HG03095 (cell line): ENCODE data around the gene CUEDC2.
A peak's percentile ranks its signal among the peaks of the same experiment; 100 is the strongest.

Experiments used
- ATAC-seq: cut with Tn5 transposase; IDR thresholded peaks from one replicate; pipeline ENCODE4 v1.9.1; 2021; ENCODE audit warnings: moderate library complexity; ENCODE audit not compliant: unreplicated experiment

CUEDC2 gene, protein sequence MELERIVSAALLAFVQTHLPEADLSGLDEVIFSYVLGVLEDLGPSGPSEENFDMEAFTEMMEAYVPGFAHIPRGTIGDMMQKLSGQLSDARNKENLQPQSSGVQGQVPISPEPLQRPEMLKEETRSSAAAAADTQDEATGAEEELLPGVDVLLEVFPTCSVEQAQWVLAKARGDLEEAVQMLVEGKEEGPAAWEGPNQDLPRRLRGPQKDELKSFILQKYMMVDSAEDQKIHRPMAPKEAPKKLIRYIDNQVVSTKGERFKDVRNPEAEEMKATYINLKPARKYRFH

DNA sequence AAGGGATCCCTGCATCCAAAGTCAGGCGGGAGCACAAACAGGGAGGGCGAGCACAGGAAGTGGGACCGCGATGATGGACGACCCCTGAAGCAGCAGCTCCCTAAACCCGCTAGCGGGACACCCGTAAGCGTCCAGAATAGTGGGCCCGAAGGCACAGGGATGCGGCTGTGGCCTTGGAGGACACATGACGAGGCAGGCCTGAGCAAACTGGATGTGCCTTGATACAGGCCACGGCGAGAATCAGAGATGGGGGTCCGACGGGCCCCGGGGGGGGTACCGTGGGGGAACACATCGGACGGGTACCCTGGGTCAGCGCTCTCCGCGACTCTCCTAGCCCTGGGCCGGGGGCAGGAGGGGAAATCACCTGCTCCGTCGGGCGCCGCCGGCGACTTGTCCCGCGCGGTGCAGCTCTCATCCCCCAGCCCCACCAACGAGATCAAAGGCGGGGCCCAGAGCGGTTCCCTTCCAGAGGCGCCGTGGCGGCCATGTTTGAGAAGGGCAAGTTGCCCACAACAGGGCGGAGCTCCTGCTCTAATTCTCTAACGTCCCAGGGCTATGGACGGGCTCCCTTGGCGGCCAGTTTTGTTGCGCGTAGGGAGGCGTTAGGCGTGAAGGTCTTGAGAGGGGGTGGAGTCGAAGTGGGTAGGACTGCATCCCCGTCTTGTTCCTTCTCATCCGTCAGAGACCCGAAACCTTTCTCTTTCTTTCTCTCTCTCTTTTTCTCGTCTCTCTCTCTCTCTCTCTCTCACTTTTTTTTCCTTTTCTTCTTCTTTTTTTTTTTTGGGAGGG lies at the start of gene CUEDC2:
Gene CUEDC2 (minus strand): TSS at position 413 of the 789 bp plus-strand sequence. CDS start 7,386 bp downstream, outside the sequence.
- peak; percentile 86 for ATAC-seq

DNA sequence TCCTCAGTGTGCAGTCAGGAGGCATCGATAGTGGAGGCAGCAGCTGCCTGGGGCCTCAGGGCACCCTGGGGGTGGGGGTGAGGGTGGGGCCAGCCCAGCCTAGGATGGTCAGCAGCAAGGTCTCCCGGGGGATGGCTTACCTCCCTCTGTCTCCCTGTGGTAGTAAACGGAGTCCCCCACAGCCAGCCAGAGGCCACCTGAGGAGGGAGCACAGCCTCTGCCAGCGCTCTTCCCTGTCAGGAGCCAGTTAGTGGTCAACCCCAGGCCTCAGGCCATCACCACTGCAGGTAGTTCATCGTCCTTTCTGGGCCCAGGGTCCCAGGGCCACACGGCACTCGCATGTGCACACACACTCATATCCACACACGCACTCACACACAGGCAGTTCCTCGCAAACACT lies 48.0 kb upstream of the CUEDC2 start:
- no peak for ATAC-seq

DNA sequence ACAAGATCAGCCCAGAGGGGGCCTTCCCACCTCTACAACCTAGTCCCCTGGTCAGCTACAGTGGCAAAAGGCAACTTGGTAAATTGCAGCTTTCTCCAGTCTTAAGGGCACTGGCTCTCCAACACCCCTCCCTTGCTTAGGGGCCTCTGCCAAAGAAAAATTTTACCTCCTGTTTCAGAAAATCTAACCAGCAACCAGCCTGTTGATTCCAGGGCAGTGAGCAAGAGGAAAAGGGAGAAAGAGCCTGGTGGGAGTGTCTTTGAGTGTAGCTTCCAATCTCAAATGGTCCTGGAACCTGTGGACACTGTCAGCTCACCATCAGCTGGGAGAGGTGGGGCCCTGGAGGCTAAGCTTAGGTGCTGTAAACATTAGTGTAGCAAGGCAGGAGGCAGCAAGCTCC lies 47.3 kb upstream of the CUEDC2 start:
- no peak for ATAC-seq

DNA sequence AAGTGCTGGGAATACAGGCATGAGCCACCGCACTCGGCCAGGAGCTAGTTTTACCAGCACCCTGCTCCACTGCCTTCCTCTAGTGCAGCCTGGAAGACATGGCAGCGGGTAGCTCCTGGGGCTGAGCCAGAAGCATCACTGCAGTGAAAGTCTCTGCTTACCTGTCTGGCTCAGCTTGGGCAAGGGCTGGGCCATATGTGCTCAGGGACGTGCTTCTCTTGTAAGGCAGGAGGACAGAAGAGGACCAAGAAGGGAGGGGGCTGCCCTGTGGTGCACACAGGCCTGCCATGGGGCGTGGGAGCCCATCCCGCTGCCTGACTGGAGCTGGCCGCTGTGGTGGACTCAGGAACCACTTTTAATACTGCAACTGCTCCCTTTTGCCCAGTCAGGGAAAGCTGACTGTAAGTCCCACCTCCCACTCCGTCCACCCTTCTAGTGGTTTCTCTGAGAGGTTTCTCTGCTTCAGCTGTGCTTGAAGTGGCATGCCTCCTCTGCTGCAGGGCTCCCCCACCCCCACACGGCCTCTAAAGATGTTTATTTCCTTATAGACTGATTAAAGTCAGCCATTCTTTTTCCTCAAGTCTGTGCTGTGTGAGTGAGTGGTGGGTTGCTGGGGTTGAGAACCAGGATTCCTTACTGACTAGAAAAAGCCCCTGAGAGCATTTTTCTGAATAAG lies 44.2 kb upstream of the CUEDC2 start:
- no peak for ATAC-seq

DNA sequence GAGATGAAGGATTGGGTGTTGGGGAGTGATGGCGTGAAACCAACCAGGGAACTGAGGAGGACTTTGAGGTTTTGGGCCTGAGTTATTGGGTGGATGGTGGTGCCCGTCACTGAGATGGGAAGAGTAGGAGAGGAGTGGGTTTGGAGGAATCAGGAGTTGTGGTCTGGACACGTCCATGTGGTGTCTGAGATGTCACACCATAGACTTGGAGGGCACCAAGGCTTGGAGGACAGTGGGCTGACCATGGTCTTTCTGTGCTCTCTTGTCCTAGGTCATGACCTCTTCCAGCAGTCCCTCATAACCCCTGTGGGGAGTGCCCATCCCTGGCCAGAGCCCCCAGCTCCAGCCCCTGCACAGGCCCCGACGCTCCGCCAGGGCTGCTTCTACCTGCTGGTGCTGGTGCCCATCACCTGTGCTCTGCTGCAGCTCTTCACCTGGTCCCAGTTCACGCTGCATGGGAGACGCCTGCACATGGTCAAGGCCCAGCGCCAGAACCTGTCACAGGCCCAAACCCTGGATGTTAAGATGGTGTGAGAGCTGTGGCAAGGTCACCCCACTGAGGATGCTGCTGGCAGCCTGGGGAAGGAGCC lies 43.2 kb upstream of the CUEDC2 start:
- no peak for ATAC-seq

DNA sequence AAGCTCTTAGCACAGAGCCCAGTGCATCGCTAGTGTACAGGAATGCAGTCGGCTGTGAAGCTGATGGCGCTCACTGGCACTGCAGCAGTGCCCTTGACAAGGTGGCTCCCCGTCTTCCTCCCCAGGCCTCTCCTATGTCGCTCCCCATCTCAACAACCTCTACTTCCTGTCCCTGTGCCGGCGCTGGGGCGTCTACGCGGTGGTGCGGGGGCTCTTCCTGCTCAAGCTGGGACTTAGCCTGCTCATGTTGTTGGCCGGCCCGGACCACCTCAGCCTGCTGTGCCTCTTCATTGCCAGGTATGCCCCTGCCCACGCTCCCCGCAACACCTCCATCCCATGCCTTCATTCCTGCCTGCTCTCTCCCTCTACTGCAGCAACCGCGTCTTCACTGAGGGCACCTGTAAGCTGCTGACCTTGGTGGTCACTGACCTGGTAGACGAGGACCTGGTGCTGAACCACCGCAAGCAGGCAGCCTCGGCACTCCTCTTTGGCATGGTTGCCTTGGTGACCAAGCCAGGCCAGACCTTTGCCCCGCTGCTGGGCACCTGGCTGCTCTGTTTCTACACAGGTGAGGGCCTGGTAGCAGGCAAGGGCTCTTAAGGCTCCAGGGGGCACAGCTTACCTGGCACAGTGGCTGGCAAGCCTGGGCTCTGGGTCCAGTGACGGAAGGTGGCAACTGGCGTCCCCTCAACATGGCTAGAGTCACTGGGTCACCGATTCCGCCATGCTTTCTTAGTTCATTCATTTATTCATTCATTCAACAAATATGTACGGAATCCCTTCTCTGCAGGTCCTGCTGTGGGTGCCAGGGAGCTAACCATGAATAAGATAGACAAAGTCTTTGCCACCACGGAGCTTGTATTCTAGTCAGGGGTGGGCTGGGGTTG lies 41.3 kb upstream of the CUEDC2 start:
- ATAC-seq, result no peak

DNA sequence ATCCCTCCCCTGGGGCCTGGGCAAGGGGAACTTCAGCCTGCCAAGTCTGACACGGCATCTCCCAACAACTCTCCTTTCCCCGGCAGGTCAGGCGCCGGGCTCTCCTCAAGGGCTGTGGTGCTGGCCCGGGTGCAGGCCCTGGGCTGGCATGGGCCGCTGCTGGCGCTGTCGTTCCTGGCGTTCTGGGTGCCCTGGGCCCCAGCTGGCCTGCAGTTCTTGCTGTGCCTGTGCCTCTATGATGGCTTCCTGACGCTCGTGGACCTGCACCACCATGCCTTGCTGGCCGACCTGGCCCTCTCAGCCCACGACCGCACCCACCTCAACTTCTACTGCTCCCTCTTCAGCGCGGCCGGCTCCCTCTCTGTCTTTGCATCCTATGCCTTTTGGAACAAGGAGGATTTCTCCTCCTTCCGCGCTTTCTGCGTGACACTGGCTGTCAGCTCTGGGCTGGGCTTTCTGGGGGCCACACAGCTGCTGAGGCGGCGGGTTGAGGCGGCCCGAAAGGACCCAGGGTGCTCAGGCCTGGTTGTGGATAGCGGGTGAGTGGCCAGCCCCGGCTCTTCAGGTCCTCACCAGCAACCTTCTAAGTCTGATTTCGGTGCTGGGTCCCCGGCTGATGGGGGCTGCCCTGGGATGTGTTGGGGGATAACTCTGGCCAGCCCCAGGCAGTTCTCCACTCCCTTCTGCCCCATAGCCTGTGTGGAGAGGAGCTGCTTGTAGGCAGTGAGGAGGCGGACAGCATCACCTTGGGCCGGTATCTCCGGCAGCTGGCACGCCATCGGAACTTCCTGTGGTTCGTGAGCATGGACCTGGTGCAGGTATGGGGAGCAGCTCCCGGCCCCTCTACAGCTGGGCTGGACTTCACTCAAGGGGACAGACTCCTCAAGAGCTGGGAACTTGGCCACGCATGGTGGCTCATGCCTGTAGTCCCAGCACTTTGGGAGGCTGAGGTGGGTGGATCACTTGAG lies 38.5 kb upstream of the CUEDC2 start:
- ATAC-seq, result no peak

DNA sequence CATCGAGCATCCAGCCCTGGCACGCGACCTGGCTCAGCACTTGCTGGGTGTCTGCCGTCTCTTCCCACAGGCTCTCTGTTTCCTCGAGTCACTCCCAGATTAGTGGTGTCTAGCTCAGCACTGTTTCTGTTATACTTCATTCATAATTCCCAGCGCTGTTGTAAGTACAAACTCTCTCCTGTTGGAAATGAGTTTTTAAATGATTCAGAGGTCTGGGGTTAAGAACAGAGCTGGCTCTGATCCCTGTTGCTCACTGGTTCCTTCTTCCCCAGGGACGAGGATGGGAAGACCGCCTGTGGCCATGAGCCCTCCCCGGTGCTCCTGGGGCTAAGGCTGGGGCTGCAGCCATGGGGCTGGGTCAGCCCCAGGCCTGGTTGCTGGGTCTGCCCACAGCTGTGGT lies 36.3 kb upstream of the CUEDC2 start:
- no peak for ATAC-seq

DNA sequence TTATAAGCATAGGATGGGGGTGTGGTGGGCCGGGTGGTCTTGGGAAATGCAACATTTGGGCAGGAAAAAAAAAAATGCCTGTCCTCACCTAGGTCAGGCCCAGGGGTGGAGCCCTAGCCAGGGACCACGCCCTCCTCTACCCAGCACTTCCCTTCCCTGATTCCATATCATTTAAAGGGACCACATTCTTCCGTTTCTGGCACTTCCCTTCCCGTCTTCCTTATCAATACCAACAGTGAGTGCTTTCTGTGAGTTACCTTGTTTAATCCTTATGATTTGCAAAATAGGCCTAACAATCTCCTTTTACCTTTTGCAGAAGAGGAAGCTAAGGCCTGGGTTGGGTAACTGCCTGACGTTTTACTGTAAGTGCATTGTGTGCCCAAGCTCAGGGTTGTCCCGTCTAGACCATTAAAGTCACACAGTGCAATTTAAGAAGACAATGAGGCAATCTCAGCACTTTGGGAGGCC lies 35.6 kb upstream of the CUEDC2 start:
- ATAC-seq, result no peak

DNA sequence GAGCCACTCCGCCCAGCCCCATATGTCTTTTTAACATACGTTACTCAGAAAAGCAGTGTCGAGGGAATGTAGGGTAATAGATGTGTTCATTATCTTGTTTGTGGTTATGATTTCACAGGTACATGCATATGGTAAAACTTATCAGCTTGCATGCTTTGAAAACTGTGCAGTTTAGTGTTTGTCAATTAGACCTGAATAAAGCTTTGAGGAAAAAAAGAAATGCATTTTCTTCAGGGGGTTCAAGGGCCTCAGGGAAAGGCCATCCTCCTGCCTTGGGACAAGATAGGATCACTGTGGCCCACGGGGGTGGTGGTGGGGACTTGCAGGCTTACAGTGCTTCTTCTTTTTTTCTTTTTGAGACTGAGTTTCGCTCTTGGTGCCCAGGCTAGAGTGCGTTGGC lies 34.9 kb upstream of the CUEDC2 start:
- ATAC-seq, result no peak

DNA sequence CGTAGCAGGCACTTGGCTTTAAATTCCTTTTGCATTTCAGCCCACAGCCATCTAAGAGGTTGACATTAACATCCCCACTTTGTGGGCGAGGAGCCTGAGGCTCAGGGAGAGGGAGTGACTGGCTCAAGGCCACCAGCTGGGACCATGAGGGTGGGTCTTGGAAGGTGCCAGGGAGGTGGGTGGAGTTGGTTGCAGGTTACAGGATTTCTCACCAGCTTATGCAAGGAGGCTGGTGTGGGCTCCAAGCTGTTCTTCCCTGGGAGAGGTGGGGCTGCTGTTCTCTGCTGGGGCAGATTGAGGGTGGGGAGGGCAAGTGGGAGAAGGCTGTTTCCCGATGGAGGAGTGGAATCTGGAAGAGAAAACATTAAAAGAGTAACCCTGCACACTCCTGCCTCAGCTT lies 33.1 kb upstream of the CUEDC2 start:
- no peak for ATAC-seq

DNA sequence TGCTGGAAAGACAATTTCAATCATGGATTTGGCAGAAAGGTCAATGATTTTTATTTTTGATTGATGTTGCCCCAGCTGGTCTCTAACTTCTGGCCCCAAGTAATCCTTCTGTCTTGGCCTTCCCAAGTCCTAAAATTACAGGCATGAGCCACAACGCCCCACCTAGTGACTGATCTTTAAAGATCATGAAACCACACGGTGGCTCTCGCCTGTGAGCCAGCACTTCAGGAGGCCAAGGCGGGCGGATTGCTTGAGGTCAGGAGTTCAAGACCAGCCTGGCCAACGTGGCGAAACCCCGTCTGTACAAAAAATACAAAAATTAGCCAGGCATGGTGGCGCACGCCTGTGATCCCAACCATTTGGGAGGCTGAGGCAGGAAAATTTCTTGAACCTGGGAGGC lies 31.6 kb upstream of the CUEDC2 start:
- ATAC-seq, result no peak

DNA sequence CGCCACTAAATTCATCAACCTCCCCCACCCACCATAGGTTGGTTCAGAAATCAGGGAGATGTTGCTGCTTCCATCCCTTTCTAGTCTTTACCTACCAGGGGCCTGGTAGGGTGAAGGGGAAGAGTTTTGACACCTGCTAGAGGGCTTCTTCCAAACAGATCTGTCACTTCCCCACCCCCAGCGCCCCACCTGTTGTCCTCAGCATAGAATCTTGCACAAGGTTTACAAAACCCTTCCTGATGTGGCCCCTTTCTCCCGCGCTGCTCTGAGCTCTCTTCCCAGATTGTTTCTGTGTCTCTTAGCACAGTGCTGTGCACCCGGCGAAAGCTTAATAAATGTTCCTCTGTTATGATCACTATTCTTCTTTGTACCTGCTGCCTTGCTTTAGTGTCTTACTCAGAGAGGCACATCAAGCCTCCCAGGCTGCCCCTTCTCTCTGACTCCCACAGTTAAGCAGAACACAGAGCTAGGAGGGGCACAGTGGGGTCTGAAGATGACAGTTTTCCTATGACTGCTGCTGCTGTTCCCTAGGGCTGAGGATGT lies 30.2 kb upstream of the CUEDC2 start:
- no peak for ATAC-seq

DNA sequence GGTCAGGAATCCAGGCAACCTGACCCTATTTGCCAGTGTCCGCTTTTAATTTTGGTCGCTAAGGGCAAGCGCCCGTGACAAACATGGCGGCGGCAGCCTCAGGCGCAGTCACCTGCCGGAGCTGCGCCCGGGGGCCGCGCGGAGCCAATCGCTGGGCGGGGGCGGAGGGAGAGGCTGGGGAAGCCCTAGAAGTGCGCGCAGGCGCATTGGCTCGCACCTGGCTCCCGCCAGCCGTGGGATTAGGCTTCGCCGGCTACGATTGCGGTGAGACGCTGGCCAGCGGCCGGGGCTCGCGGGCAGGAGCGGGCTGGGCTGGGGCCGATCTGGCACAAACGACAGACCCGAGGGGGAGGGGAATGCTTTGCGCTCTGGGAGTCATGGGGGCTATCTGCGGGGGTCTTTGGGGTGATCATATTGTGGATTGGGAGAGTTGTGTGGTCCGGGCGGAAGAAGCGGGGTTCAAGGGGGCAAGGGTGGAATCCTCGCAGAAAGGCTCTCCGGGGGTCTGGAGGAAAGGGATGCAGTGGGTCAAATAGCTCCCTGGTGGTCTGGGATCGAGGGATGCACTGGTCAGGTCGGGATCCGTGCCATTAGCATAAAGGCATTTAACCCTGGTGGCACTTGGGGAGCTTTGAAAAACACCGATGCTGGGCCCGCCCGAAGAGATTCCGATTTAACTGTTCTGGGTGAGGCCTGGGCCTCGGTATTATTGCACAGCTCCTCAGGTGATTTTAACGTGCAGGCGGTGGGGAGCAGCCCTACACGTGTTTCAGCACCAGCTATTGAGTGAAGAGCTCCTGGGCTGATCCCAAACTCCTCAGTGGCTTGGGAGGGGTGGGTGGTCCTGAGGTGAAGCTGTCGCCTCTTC lies 29.0 kb upstream of the CUEDC2 start:
- peak; percentile 80 for ATAC-seq

DNA sequence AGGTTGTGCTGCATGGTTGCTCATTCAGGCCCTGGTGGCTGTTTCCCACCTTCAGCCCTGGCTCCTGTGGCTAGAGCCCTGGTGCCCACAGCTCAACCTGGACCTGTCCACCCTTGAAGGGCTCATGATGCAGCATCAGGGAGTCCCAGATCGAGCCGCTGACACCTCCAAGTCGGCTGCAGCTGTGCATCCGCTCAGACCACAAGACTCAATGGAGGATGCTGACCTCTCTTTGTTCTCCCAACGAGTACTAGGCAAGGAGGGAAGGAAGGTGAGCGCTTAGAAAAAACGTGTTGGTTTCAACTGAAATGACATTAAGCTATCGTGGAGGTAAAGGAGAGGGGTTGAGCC lies 28.4 kb upstream of the CUEDC2 start:
- ATAC-seq, result peak; percentile 10

DNA sequence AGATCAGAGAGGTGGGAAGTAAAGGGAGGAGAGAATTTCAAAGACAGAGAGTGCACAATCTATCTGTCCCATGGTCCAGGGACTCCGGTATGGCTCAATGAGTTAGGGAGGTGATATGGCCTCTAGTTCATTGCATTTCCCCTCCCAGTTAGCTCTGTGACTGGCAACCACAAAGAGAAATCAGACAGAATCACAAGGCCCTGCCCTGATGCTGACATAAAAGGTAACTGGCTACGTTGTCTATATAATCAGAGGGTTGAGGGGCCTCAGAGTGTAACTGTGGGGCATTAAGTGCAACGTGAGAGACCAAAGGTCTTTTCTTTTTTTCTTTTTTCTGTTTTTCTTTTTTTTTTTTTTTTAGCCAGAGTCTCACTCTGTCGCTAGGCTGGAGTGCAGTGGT lies 26.3 kb upstream of the CUEDC2 start:
- no peak for ATAC-seq

DNA sequence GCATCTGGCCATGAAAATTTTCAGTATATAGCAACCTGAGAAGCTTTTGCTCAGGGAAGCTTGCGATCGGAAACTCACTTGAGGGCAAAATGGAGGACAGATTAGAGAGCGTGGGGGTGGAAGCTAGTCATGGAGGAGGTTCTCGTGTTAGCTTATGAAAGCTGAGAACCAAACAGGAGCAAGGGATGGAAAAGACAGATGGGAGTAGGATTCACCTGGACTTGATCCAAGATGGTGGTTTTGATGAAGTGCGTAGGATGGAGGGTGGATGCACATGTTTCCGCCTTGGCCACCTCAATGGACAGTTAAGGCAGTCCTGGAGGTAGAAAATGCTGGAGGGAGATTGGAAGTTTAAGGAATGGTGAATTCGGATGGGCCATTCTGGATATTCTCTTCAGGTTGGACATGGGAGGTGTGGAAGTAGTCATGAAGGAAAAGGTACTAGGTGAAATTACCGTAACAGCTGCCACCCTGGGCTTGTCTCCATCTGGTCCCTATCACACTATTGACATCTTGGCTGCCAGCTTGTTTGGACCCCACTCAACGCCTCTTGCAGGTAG lies 25.3 kb upstream of the CUEDC2 start:
- ATAC-seq, result no peak
